Activated CD4-positive, alpha-beta T cell treated with anti-CD3 and anti-CD28 coated beads for 36 hours (primary cell): ENCODE data around the gene ZNF3. TPM values are rescaled to one million over a fixed set of nuclear protein-coding genes. Genes with fewer than 3 reads are reported as not detected.
A peak's percentile ranks its signal among the peaks of the same experiment; 100 is the strongest.

Experiments
- ATAC-seq: fragments of 200-7000 bp; cut with Tn5 transposase; one replicate; pipeline ENCODE4 v1.10.0; 2021; ENCODE audit warnings: mild to moderate bottlenecking, moderate library complexity
- CTCF ChIA-PET: fragments of 350-600 bp; sonication (Branson Sonifier 250); formaldehyde crosslinking; loops from one replicate; lab custom pipeline; 2021; ENCODE audit warnings: antibody characterized with exemption; lab: Charles Lee
- POLR2A ChIA-PET: fragments of 350-600 bp; sonication (Branson Sonifier 250); formaldehyde crosslinking; loops from one replicate; lab custom pipeline; 2021; ENCODE audit warnings: antibody characterized with exemption, inconsistent platforms; lab: Charles Lee
- DNase-seq: peaks from one replicate; pipeline ENCODE4 v3.0.0-alpha.2; 2020
- H3K27ac Mint-ChIP-seq: one replicate; pipeline ENCODE4 v1.8.0; 2021; ENCODE audit warnings: mixed read lengths
- H3K27me3 Mint-ChIP-seq: one replicate; pipeline ENCODE4 v1.8.0; 2021; ENCODE audit warnings: mixed read lengths
- H3K36me3 Mint-ChIP-seq: one replicate; pipeline ENCODE4 v1.8.0; 2021; ENCODE audit warnings: low read depth, mixed read lengths
- H3K4me1 Mint-ChIP-seq: one replicate; pipeline ENCODE4 v1.8.0; 2021; ENCODE audit warnings: mixed read lengths
- H3K4me3 Mint-ChIP-seq: one replicate; pipeline ENCODE4 v1.8.0; 2021; ENCODE audit warnings: mild to moderate bottlenecking, moderate library complexity, mixed read lengths
- H3K9me3 Mint-ChIP-seq: one replicate; pipeline ENCODE4 v1.8.0; 2021; ENCODE audit warnings: low read depth, mixed read lengths
- intact Hi-C, 2 experiments: fragments of 100-400 bp; cut with DNase I in 1 of 2; cut with micrococcal nuclease in 1 of 2; formaldehyde crosslinking; loops; one replicate each; pipeline versions ENCODE4 v1.14.2 to v1.15.1; 2022 to 2024; cut with DNase I, micrococcal nuclease
- total RNA-seq, 2 experiments: library from RNA; stranded (reverse); gene quantifications; one replicate each; pipeline ENCODE4 v1.2.3, GENCODE V29; 2021

The ZNF3 gene
- total RNA-seq, 2 experiments from 2014 or later = 18.8 to 19.0 TPM

GRCh38 chr7:100124301-100125230 is 43.0 kb upstream of the ZNF3 start:
- H3K9me3 Mint-ChIP-seq = no peaks in the 10 kb centered on the region
- ATAC-seq = no peak
- POLR2A ChIA-PET = interaction anchor here (0.6 to 1.2 kb wide), 2 partner anchors 23 to 736 kb away, joined by 3 to 7 read pairs; partner anchors contain the start of genes AP4M1 and MCM7
- no peak for DNase-seq
- H3K4me3 Mint-ChIP-seq = peak overlapping the region; percentile 93
- intact Hi-C loops = loop anchor here (5.0 kb wide), 4 partner anchors 42 to 463 kb away; partner anchors contain the start of genes FBXO24 (in 1 of the 2), GPC2 (in 1 of the 2), LRCH4 (in 1 of the 2) and STAG3 (in 1 of the 2)
- peaks cover 31% of the 10 kb centered on the region for H3K4me1 Mint-ChIP-seq
- CTCF ChIA-PET = interaction anchor here (0.6 to 2.2 kb wide), 4 partner anchors 8 to 581 kb away, joined by 3 to 6 read pairs (median 4); partner anchors contain the start of gene POP7
- H3K27me3 Mint-ChIP-seq = no peaks in the 10 kb centered on the region
- H3K27ac Mint-ChIP-seq = peak overlapping the region; percentile 20
- H3K36me3 Mint-ChIP-seq = peaks cover 12% of the 10 kb centered on the region

GRCh38 chr7:100122568-100122967 is 41.0 kb upstream of the ZNF3 start:
- CTCF ChIA-PET = interaction anchor here (0.7 kb wide), 1 partner anchor 15 kb away, joined by 3 read pairs; no protein-coding TSS in a partner anchor

GRCh38 chr7:100122067-100122466 is 40.5 kb upstream of the ZNF3 start:
- intact Hi-C loops = no loop called here
- ATAC-seq (no peak), DNase-seq (no peak)
- Mint-ChIP-seq H3K4me1 (peaks cover 35% of the 10 kb centered on the region), H3K27me3 (no peaks in the 10 kb centered on the region), H3K27ac (no peak overlapping the region), H3K9me3 (no peaks in the 10 kb centered on the region), H3K36me3 (peaks cover 16% of the 10 kb centered on the region), H3K4me3 (no peak overlapping the region)
- CTCF ChIA-PET = interaction anchor here (0.7 kb wide), 1 partner anchor 14 kb away, joined by 3 read pairs; no protein-coding TSS in a partner anchor
- POLR2A ChIA-PET = no interaction called here

More at GRCh38 chr7:100122568-100122967, 41.0 kb upstream of the ZNF3 start:
- ATAC-seq (no peak), DNase-seq (no peak)
- H3K27me3 Mint-ChIP-seq = no peaks in the 10 kb centered on the region
- peaks cover 16% of the 10 kb centered on the region for H3K36me3 Mint-ChIP-seq
- intact Hi-C loops = no loop called here
- H3K4me3 Mint-ChIP-seq = no peak overlapping the region
- no peaks in the 10 kb centered on the region for H3K9me3 Mint-ChIP-seq
- peaks cover 35% of the 10 kb centered on the region for H3K4me1 Mint-ChIP-seq
- POLR2A ChIA-PET = no interaction called here
- no peak overlapping the region for H3K27ac Mint-ChIP-seq

GRCh38 chr7:100120733-100121036 is 39.2 kb upstream of the ZNF3 start:
- Mint-ChIP-seq H3K27ac (peak overlapping the region; percentile 94), H3K36me3 (peaks cover 15% of the 10 kb centered on the region), H3K4me3 (peak overlapping the region; percentile 86), H3K27me3 (no peaks in the 10 kb centered on the region), H3K9me3 (no peaks in the 10 kb centered on the region), H3K4me1 (peaks cover 34% of the 10 kb centered on the region)
- POLR2A ChIA-PET = interaction anchor here (0.6 to 1.4 kb wide), 6 partner anchors 11 to 245 kb away, joined by 3 to 9 read pairs (median 4); partner anchors contain the start of genes AP4M1, GPC2, MCM7 and STAG3
- CTCF ChIA-PET = interaction anchor here (1.1 to 2.6 kb wide), 6 partner anchors 10 to 224 kb away, joined by 3 to 12 read pairs (median 4); partner anchors contain the start of gene COPS6
- no peak for DNase-seq
- no peak for ATAC-seq
- intact Hi-C loops = loop anchor here in 1 of 2 experiments (1.0 kb wide), 1 partner anchor 28 kb away; the partner anchor contains the start of gene LAMTOR4

GRCh38 chr7:100119970-100120732 is 38.6 kb upstream of the ZNF3 start:
- Mint-ChIP-seq H3K36me3 (peaks cover 13% of the 10 kb centered on the region), H3K9me3 (no peaks in the 10 kb centered on the region), H3K4me1 (peaks cover 29% of the 10 kb centered on the region), H3K4me3 (peak overlapping the region; percentile 86), H3K27me3 (no peaks in the 10 kb centered on the region), H3K27ac (peak overlapping the region; percentile 94)
- peak; percentile 69 for ATAC-seq
- DNase-seq = peak; percentile 85
- POLR2A ChIA-PET = interaction anchor here (0.5 to 1.4 kb wide), 7 partner anchors 12 to 245 kb away, joined by 3 to 9 read pairs (median 4); partner anchors contain the start of genes AP4M1, GPC2, MCM7 and STAG3
- CTCF ChIA-PET = interaction anchor here (1.2 to 2.6 kb wide), 5 partner anchors 10 to 225 kb away, joined by 4 to 12 read pairs (median 4); no protein-coding TSS in a partner anchor
- intact Hi-C loops = loop anchor here (1.0 kb wide), 9 partner anchors 7 to 553 kb away; partner anchors contain the start of genes AP4M1 (in 2 of the 2), LAMTOR4 (in 2 of the 2), MCM7 (in 2 of the 2) and COPS6 (in 1 of the 2)

GRCh38 chr7:100119072-100119969 is 37.8 kb upstream of the ZNF3 start, which contains the start of the genes CNPY4 and TAF6:
Gene CNPY4 (plus strand): TSS chr7:100119634. CDS start chr7:100119745, 111 bp downstream.
Gene TAF6 (minus strand): TSS chr7:100119358. CDS start chr7:100114209, 5,149 bp downstream.
- Mint-ChIP-seq H3K27ac (peak within 1 kb of the TSS; percentile 94), H3K9me3 (no peaks in the 10 kb centered on the region), H3K36me3 (peaks cover 7% of the 10 kb centered on the region), H3K4me1 (peaks cover 20% of the 10 kb centered on the region), H3K4me3 (peak within 1 kb of the TSS; percentile 86), H3K27me3 (no peaks in the 10 kb centered on the region)
- POLR2A ChIA-PET = interaction anchor here (0.5 to 1.2 kb wide), 3 partner anchors 12 to 44 kb away, joined by 4 to 5 read pairs (median 4); no protein-coding TSS in a partner anchor
- CTCF ChIA-PET = interaction anchor here (1.2 to 2.6 kb wide), 5 partner anchors 11 to 226 kb away, joined by 4 to 12 read pairs (median 4); no protein-coding TSS in a partner anchor
- DNase-seq (peak; percentile 97), ATAC-seq (peak; percentile 76)
- intact Hi-C loops = loop anchor here (1.0 kb wide), 9 partner anchors 8 to 554 kb away; partner anchors contain the start of genes AP4M1 (in 2 of the 2), MCM7 (in 2 of the 2), COPS6 (in 1 of the 2) and GNB2 (in 1 of the 2)

GRCh38 chr7:100118388-100119071 is 37.0 kb upstream of the ZNF3 start:
- ChIA-PET CTCF (no interaction called here), POLR2A (interaction anchor here (0.7 kb wide), 1 partner anchor 1113 kb away, joined by 7 read pairs; no protein-coding TSS in a partner anchor)
- ATAC-seq = no peak
- Mint-ChIP-seq H3K27me3 (no peaks in the 10 kb centered on the region), H3K9me3 (no peaks in the 10 kb centered on the region), H3K36me3 (peaks cover 13% of the 10 kb centered on the region), H3K27ac (peak overlapping the region; percentile 94), H3K4me3 (peak overlapping the region; percentile 86), H3K4me1 (peaks cover 18% of the 10 kb centered on the region)
- intact Hi-C loops = loop anchor here (1.0 kb wide), 9 partner anchors 9 to 555 kb away; partner anchors contain the start of genes AP4M1 (in 2 of the 2), MCM7 (in 2 of the 2), COPS6 (in 1 of the 2) and GNB2 (in 1 of the 2)
- DNase-seq = no peak

GRCh38 chr7:100115026-100115425 is 33.5 kb upstream of the ZNF3 start:
- ATAC-seq (no peak), DNase-seq (no peak)
- H3K27me3 Mint-ChIP-seq = no peaks in the 10 kb centered on the region
- no peaks in the 10 kb centered on the region for H3K9me3 Mint-ChIP-seq
- H3K27ac Mint-ChIP-seq = no peak overlapping the region
- intact Hi-C loops = no loop called here
- CTCF ChIA-PET = interaction anchor here (0.6 to 5.7 kb wide), 2 partner anchors 16 to 32 kb away, joined by 3 to 30 read pairs; no protein-coding TSS in a partner anchor
- H3K4me3 Mint-ChIP-seq = no peak overlapping the region
- peaks cover 13% of the 10 kb centered on the region for H3K4me1 Mint-ChIP-seq
- POLR2A ChIA-PET = no interaction called here
- peaks cover 28% of the 10 kb centered on the region for H3K36me3 Mint-ChIP-seq

GRCh38 chr7:100111914-100112313 is 30.4 kb upstream of the ZNF3 start:
- DNase-seq (no peak), ATAC-seq (no peak)
- H3K9me3 Mint-ChIP-seq = no peaks in the 10 kb centered on the region
- no peak overlapping the region for H3K4me3 Mint-ChIP-seq
- H3K4me1 Mint-ChIP-seq = peaks cover 2% of the 10 kb centered on the region
- H3K36me3 Mint-ChIP-seq = peaks cover 31% of the 10 kb centered on the region
- CTCF ChIA-PET = interaction anchor here (0.7 to 5.7 kb wide), 2 partner anchors 20 to 200 kb away, joined by 4 to 30 read pairs; no protein-coding TSS in a partner anchor
- intact Hi-C loops = no loop called here
- no peaks in the 10 kb centered on the region for H3K27me3 Mint-ChIP-seq
- POLR2A ChIA-PET = interaction anchor here (0.9 to 1.9 kb wide), 2 partner anchors 11 to 17 kb away, joined by 3 to 8 read pairs; partner anchors contain the start of genes AP4M1 and MCM7
- H3K27ac Mint-ChIP-seq = no peak overlapping the region
